ENCODE results near the gene NUAK1.

Gene NUAK1

GRCh38 chr12:106082216-106083175, 56.3 kb downstream of the NUAK1 start:
- DNase-seq (ENCODE audit: low read depth): no peak

- no peak for DNase-seq (ENCODE audit: low read depth)
These were observed 57.1 kb downstream of the NUAK1 start for GRCh38 chr12:106081606-106082005.

GRCh38 chr12:106080791-106081170, 58.0 kb downstream of the NUAK1 start:
- DNase-seq (ENCODE audit: low read depth): no peak

GRCh38 chr12:106080041-106080790, 58.5 kb downstream of the NUAK1 start:
- no peak for DNase-seq (ENCODE audit: low read depth)

GRCh38 chr12:106079148-106079738, 59.5 kb downstream of the NUAK1 start:
- DNase-seq (ENCODE audit: low read depth): no peak

- no peak for DNase-seq (ENCODE audit: low read depth)
These were observed 60.3 kb downstream of the NUAK1 start for GRCh38 chr12:106078358-106079010.

GRCh38 chr12:106074706-106075392, 63.9 kb downstream of the NUAK1 start:
- no peak for DNase-seq (ENCODE audit: low read depth)

- DNase-seq (ENCODE audit: low read depth): no peak
These were observed 64.4 kb downstream of the NUAK1 start for GRCh38 chr12:106074361-106074705.

- no peak for DNase-seq (ENCODE audit: low read depth)
These were observed 65.6 kb downstream of the NUAK1 start for GRCh38 chr12:106073179-106073578.

GRCh38 chr12:106072751-106073150, 66.0 kb downstream of the NUAK1 start:
- DNase-seq (ENCODE audit: low read depth): no peak

- DNase-seq (ENCODE audit: low read depth): no peak
These were observed 67.1 kb downstream of the NUAK1 start for GRCh38 chr12:106071686-106072085.

- no peak for DNase-seq (ENCODE audit: low read depth)
These were observed 68.1 kb downstream of the NUAK1 start for GRCh38 chr12:106070611-106071010.

GRCh38 chr12:106070147-106070546, 68.6 kb downstream of the NUAK1 start:
- DNase-seq (ENCODE audit: low read depth): no peak

GRCh38 chr12:106068296-106068695, 70.5 kb downstream of the NUAK1 start:
- DNase-seq (ENCODE audit: low read depth): no peak

GRCh38 chr12:106067606-106068205, 71.0 kb downstream of the NUAK1 start:
- DNase-seq (ENCODE audit: low read depth): no peak

GRCh38 chr12:106066726-106067325, 71.9 kb downstream of the NUAK1 start:
- DNase-seq (ENCODE audit: low read depth): no peak

- no peak for DNase-seq (ENCODE audit: low read depth)
These were observed 72.6 kb downstream of the NUAK1 start for GRCh38 chr12:106066051-106066705.

GRCh38 chr12:106065506-106065905, 73.2 kb downstream of the NUAK1 start:
- no peak for DNase-seq (ENCODE audit: low read depth)

- DNase-seq (ENCODE audit: low read depth): no peak
These were observed 74.1 kb downstream of the NUAK1 start for GRCh38 chr12:106064721-106065021.

Measured in stimulated activated CD8-positive, alpha-beta memory T cell treated with anti-CD3 and anti-CD28 coated beads, Interleukin-15, amount 100 ng/mL, for 24 hours (primary cell).